ENCODE data around the gene MAP4K3. TPM values are rescaled to one million over a fixed set of nuclear protein-coding genes. Genes with fewer than 3 reads are reported as not detected.

Gene MAP4K3
- total RNA-seq, 1 experiment from 2014 or later = 21.4 TPM

GRCh38 chr2:39390216-39390615, 46.9 kb downstream of the MAP4K3 start (continued):
- no peak for TF ChIP-seq EZH2 (IDR thresholded peaks at IDR 0.05)
- no peak for TF ChIP-seq MAX (IDR thresholded peaks at IDR 0.05)
- no peak for TF ChIP-seq ATF3 (IDR thresholded peaks at IDR 0.05)
- no peak for TF ChIP-seq FOSL1 (IDR thresholded peaks at IDR 0.05; ENCODE audit: low read depth)
- TF ChIP-seq YY1 (IDR thresholded peaks at IDR 0.05; ENCODE audit: extremely low read depth, insufficient replicate concordance, low read depth, low read length) = no peak
- TF ChIP-seq REST (IDR thresholded peaks at IDR 0.05; ENCODE audit: low read depth) = no peak

GRCh38 chr2:39386064-39386463, 51.0 kb downstream of the MAP4K3 start:
- no TSS peak for BruUV-seq (replicated peaks)
- Histone ChIP-seq H3K9me2 (ENCODE audit: insufficient read depth) (0 out of 2 replicates have a peak, but pooled peaks cover 3% of the 10 kb centered on the region), H3K9ac (ENCODE audit: low read length) (no peak overlapping the region), H3K4me2 (ENCODE audit: low read length) (no peak overlapping the region), H3K4me3 (replicated peaks in 1 of 2; ENCODE audit: low read depth in 1 of 2, low read length in 2 of 2) (no peak overlapping the region), H3K9me3 (ENCODE audit: control insufficient read depth in 1 of 2, insufficient read depth in 1 of 2, low read depth in 1 of 2, low read length in 2 of 2) (no peaks in the 10 kb centered on the region), H3K27me3 (ENCODE audit: insufficient read depth, low read length) (no peaks in the 10 kb centered on the region), H3K27ac (ENCODE audit: low read depth, low read length) (no peak overlapping the region), H4K20me1 (ENCODE audit: insufficient read depth) (no peaks in the 10 kb centered on the region), H2AFZ (ENCODE audit: low read depth, low read length, poor library complexity, severe bottlenecking) (no peak overlapping the region), H3K4me1 (ENCODE audit: control insufficient read depth in 1 of 2, insufficient read depth in 2 of 2, low read length in 2 of 2) (no peaks in the 10 kb centered on the region), H3K36me3 (ENCODE audit: control insufficient read depth in 1 of 2, insufficient read depth in 2 of 2, low read length in 2 of 2) (no peaks in the 10 kb centered on the region), H3K79me2 (ENCODE audit: insufficient read depth, low read length) (peaks cover 65% of the 10 kb centered on the region)
- ATAC-seq (no peak), DNase-seq (ENCODE audit: low read depth, low spot score) (no peak)
- POLR2A ChIA-PET = no interaction called here
- CTCF ChIA-PET = no interaction called here
- intact Hi-C loops (cut with micrococcal nuclease) = no loop called here
- RAD21 ChIA-PET (ENCODE audit: low non-redundant PET in 1 of 2, low total read pairs in 2 of 2, uncharacterized antibody in 2 of 2, unreplicated experiment in 2 of 2) = no interaction called here
- TF ChIP-seq ZFX (IDR thresholded peaks at IDR 0.05) = no peak
- TF ChIP-seq TCF7L2 (IDR thresholded peaks at IDR 0.05; ENCODE audit: borderline replicate concordance, extremely low read depth, insufficient read depth, insufficient read length) = no peak
- TF ChIP-seq EZH2 (IDR thresholded peaks at IDR 0.05) = no peak
